H1 (cell line): ENCODE results near the gene GSK3B. TPM values are rescaled to one million over a fixed set of nuclear protein-coding genes. Genes with fewer than 3 reads are reported as not detected.

Experiments used
- KDM1A ChIP-seq: fragments of 200-600, 300-600 bp; sonication (generic); IDR thresholded peaks from 2 replicates; pipeline ENCODE4 v1.7.1; 2016; ENCODE audit warnings: mild to moderate bottlenecking, low read length, borderline replicate concordance
- KDM4A ChIP-seq: IDR thresholded peaks from one replicate; pipeline ENCODE4 v1.7.1; 2012; ENCODE audit warnings: low read depth, mild to moderate bottlenecking, moderate library complexity, low read length, inconsistent platforms; ENCODE audit not compliant: severe bottlenecking
- polyA plus RNA-seq, 7 experiments: library from polyadenylated mRNA; depleted of rRNA in 3 of 7; stranded (reverse) in 5 of 7; unstranded in 2 of 7; fragments of >200 nt in 5 of 7; fragments of 200-250 nt in 2 of 7; gene quantifications; 1 replicate in 5 of 7; 2 replicates in 1 of 7; 4 replicates in 1 of 7; pipeline versions ENCODE4 v1.2.1 to v1.2.3, GENCODE V29; 2011 to 2013; ENCODE audit warnings: missing spikeins in 2 of 7, mixed read lengths in 2 of 7
- total RNA-seq: library from RNA; stranded (reverse); fragmentation: NEBNext Ultra II Directional; extraction: Animal tissue kit (Norgen Biotek cat#: 25700); gene quantifications from 2 replicates; pipeline ENCODE4 v1.2.1, GENCODE V29; 2021

The GSK3B gene
- total and polyA plus RNA-seq, 2 of the 8 experiments (the other 6 are each of a cell fraction or from before 2014, with no cell fraction given) = 24.2 to 50.7 TPM

DNA sequence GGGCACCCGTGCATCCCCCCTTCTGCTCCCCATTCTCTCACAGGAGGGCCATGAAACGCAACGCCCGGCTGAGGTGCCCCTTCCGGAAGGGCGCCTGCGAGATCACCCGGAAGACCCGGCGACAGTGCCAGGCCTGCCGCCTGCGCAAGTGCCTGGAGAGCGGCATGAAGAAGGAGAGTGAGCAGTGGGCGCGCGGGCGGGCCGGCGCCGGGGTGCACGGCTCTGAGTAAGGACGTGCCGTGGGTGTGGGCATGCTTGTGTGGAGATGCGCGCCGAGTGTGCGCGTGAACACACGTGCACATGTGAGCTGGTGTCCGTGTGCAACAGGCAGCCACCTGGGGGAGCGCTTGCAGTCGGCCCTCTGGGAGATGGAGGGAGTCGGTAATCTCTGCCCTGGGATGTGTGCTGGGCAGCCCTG is 284.2 kb downstream of the GSK3B start (continued):
- TF ChIP-seq KDM4A = peak; percentile 72
- TF ChIP-seq KDM1A = peak; percentile 20; the same call in 1 of the 2 replicates
- TF ChIP-seq, all 59 proteins: peak for 8
